ENCODE results near the gene NOTCH4. TPM values are rescaled to one million over a fixed set of nuclear protein-coding genes. Genes with fewer than 3 reads are reported as not detected.
"Not testable (repeated sequence)": the region's sequence is repeated elsewhere in the genome, so short reads cannot be mapped to it uniquely, and the experiment has no call there.

Gene NOTCH4
- total RNA-seq, 2 experiments from 2014 or later: 0.88 to 1.3 TPM

- Mint-ChIP-seq H3K36me3 (peaks cover 31% of the 10 kb centered on the region), H3K4me1 (peaks cover 52% of the 10 kb centered on the region), H3K27me3 (no peaks in the 10 kb centered on the region), H3K27ac (peak overlapping the region; percentile 93), H3K4me3 (peak overlapping the region; percentile 92), H3K9me3 (no peaks in the 10 kb centered on the region)
- DNase-seq: no peak
Observed at GRCh38 chr6:32191696-32192607, 31.9 kb downstream of the NOTCH4 start.

GRCh38 chr6:32190911-32191677, 32.8 kb downstream of the NOTCH4 start:
- H3K4me3 Mint-ChIP-seq: peak overlapping the region; percentile 92
- no peaks in the 10 kb centered on the region for H3K27me3 Mint-ChIP-seq
- peaks cover 39% of the 10 kb centered on the region for H3K36me3 Mint-ChIP-seq
- peak overlapping the region; percentile 93 for H3K27ac Mint-ChIP-seq
- H3K4me1 Mint-ChIP-seq: peaks cover 56% of the 10 kb centered on the region
- no peak for DNase-seq
- H3K9me3 Mint-ChIP-seq: no peaks in the 10 kb centered on the region

- no peaks in the 10 kb centered on the region for H3K27me3 Mint-ChIP-seq
- H3K9me3 Mint-ChIP-seq: no peaks in the 10 kb centered on the region
Observed at GRCh38 chr6:32190054-32190851, 33.6 kb downstream of the NOTCH4 start, which contains the start of gene PBX2. TSS of gene PBX2 (minus strand) at chr6:32190202. CDS start at chr6:32189915, 287 bp downstream.

GRCh38 chr6:32189742-32190053, 34.2 kb downstream of the NOTCH4 start:
- no peaks in the 10 kb centered on the region for H3K9me3 Mint-ChIP-seq
- H3K4me3 Mint-ChIP-seq: peak overlapping the region; percentile 87
- H3K27me3 Mint-ChIP-seq: no peaks in the 10 kb centered on the region
- H3K27ac Mint-ChIP-seq: peak overlapping the region; percentile 83
- peaks cover 59% of the 10 kb centered on the region for H3K4me1 Mint-ChIP-seq
- no peak for DNase-seq
- peaks cover 43% of the 10 kb centered on the region for H3K36me3 Mint-ChIP-seq

More at GRCh38 chr6:32190054-32190851, 33.6 kb downstream of the NOTCH4 start, which contains the start of gene PBX2:
- peak within 1 kb of the TSS; percentile 93 for H3K27ac Mint-ChIP-seq
- DNase-seq: peak; percentile 70
- peaks cover 43% of the 10 kb centered on the region for H3K36me3 Mint-ChIP-seq
- H3K4me1 Mint-ChIP-seq: peaks cover 62% of the 10 kb centered on the region
- peak within 1 kb of the TSS; percentile 92 for H3K4me3 Mint-ChIP-seq

- Mint-ChIP-seq H3K4me1 (peaks cover 54% of the 10 kb centered on the region), H3K27ac (peak overlapping the region; percentile 83), H3K36me3 (peaks cover 43% of the 10 kb centered on the region), H3K27me3 (no peaks in the 10 kb centered on the region), H3K4me3 (peak overlapping the region; percentile 87), H3K9me3 (no peaks in the 10 kb centered on the region)
- DNase-seq: no peak
Observed at GRCh38 chr6:32189069-32189741, 34.7 kb downstream of the NOTCH4 start.

- Mint-ChIP-seq H3K4me3 (peak overlapping the region; percentile 87), H3K4me1 (peaks cover 49% of the 10 kb centered on the region), H3K36me3 (peaks cover 41% of the 10 kb centered on the region), H3K9me3 (no peaks in the 10 kb centered on the region), H3K27me3 (no peaks in the 10 kb centered on the region), H3K27ac (peak overlapping the region; percentile 83)
- DNase-seq: no peak
Observed at GRCh38 chr6:32188381-32189068, 35.3 kb downstream of the NOTCH4 start.

GRCh38 chr6:32187725-32188380, 36.0 kb downstream of the NOTCH4 start:
- not testable (repeated sequence) for H3K9me3 Mint-ChIP-seq, DNase-seq, H3K27me3 Mint-ChIP-seq
- H3K27ac Mint-ChIP-seq: peak overlapping the region; percentile 83
- peaks cover 47% of the 10 kb centered on the region for H3K4me1 Mint-ChIP-seq
- H3K36me3 Mint-ChIP-seq: peaks cover 41% of the 10 kb centered on the region
- peak overlapping the region; percentile 87 for H3K4me3 Mint-ChIP-seq

GRCh38 chr6:32187009-32187709, 36.7 kb downstream of the NOTCH4 start:
- DNase-seq: no peak
- Mint-ChIP-seq H3K9me3 (no peaks in the 10 kb centered on the region), H3K36me3 (peaks cover 40% of the 10 kb centered on the region), H3K4me3 (peak overlapping the region; percentile 87), H3K4me1 (peaks cover 47% of the 10 kb centered on the region), H3K27ac (peak overlapping the region; percentile 80), H3K27me3 (no peaks in the 10 kb centered on the region)

GRCh38 chr6:32186151-32186840, 37.6 kb downstream of the NOTCH4 start:
- DNase-seq, H3K27me3 Mint-ChIP-seq, H3K9me3 Mint-ChIP-seq: not testable (repeated sequence)
- Mint-ChIP-seq H3K4me3 (peak overlapping the region; percentile 33), H3K36me3 (peaks cover 39% of the 10 kb centered on the region), H3K4me1 (peaks cover 47% of the 10 kb centered on the region), H3K27ac (peak overlapping the region; percentile 80)

- H3K9me3 Mint-ChIP-seq, DNase-seq, H3K27me3 Mint-ChIP-seq: not testable (repeated sequence)
- H3K4me3 Mint-ChIP-seq: peak overlapping the region; percentile 33
- peaks cover 45% of the 10 kb centered on the region for H3K4me1 Mint-ChIP-seq
- H3K36me3 Mint-ChIP-seq: peaks cover 36% of the 10 kb centered on the region
- H3K27ac Mint-ChIP-seq: peak overlapping the region; percentile 80
Observed at GRCh38 chr6:32185681-32186131, 38.2 kb downstream of the NOTCH4 start.

GRCh38 chr6:32184084-32184640, 39.7 kb downstream of the NOTCH4 start, which contains the start of gene AGER:
TSS of gene AGER (minus strand) at chr6:32184253. CDS start at chr6:32184222, 31 bp downstream.
- H3K27me3 Mint-ChIP-seq: no peaks in the 10 kb centered on the region
- H3K27ac Mint-ChIP-seq: peak within 1 kb of the TSS; percentile 32
- H3K36me3 Mint-ChIP-seq: peaks cover 39% of the 10 kb centered on the region
- no peak for DNase-seq
- H3K4me3 Mint-ChIP-seq: no peak within 1 kb of the TSS
- H3K9me3 Mint-ChIP-seq: no peaks in the 10 kb centered on the region
- peaks cover 53% of the 10 kb centered on the region for H3K4me1 Mint-ChIP-seq

- peaks cover 52% of the 10 kb centered on the region for H3K4me1 Mint-ChIP-seq
- H3K9me3 Mint-ChIP-seq: no peaks in the 10 kb centered on the region
- no peak for DNase-seq
- no peak overlapping the region for H3K27ac Mint-ChIP-seq
- no peak overlapping the region for H3K4me3 Mint-ChIP-seq
- H3K27me3 Mint-ChIP-seq: no peaks in the 10 kb centered on the region
- peaks cover 39% of the 10 kb centered on the region for H3K36me3 Mint-ChIP-seq
Observed at GRCh38 chr6:32183483-32184083, 40.3 kb downstream of the NOTCH4 start.

Data from activated naive CD8-positive, alpha-beta T cell treated with anti-CD3 and anti-CD28 coated beads for 36 hours (primary cell).